ENCODE results near the gene RNF25. TPM values are rescaled to one million over a fixed set of nuclear protein-coding genes. Genes with fewer than 3 reads are reported as not detected.

RNF25 gene, protein sequence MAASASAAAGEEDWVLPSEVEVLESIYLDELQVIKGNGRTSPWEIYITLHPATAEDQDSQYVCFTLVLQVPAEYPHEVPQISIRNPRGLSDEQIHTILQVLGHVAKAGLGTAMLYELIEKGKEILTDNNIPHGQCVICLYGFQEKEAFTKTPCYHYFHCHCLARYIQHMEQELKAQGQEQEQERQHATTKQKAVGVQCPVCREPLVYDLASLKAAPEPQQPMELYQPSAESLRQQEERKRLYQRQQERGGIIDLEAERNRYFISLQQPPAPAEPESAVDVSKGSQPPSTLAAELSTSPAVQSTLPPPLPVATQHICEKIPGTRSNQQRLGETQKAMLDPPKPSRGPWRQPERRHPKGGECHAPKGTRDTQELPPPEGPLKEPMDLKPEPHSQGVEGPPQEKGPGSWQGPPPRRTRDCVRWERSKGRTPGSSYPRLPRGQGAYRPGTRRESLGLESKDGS
- polyA plus RNA-seq (ENCODE audit: insufficient read length in 10 of 10), result 10 to 100 TPM; 20.8 to 31.6 (median 26.5) TPM
- long read RNA-seq, donor 1, partial matches to known transcripts, result 6 of 10 reads
- long read RNA-seq, donor 1, other reads (novel, unspliced or antisense), result 0 of 10 reads
- long read RNA-seq, donor 2, partial matches to known transcripts, result 0 of 2 reads
- long read RNA-seq, donor 2, other reads (novel, unspliced or antisense), result 0 of 2 reads
- long read RNA-seq, donor 3, result 0 reads
- long read RNA-seq, donor 4, partial matches to known transcripts, result 5 of 9 reads
- long read RNA-seq, donor 4, other reads (novel, unspliced or antisense), result 0 of 9 reads
- long read RNA-seq, donor 5, transcript RNF25-201 (10 exons, 1,914 nt), result major isoform, 9 of 10 reads
- long read RNA-seq, donor 5, partial matches to known transcripts, result 0 of 10 reads
- long read RNA-seq, donor 5, other reads (novel, unspliced or antisense), result 0 of 10 reads
- long read RNA-seq, donor 6, partial matches to known transcripts, result 0 of 1 reads
- long read RNA-seq, donor 6, other reads (novel, unspliced or antisense), result 0 of 1 reads
- long read RNA-seq, donor 7, transcript RNF25-201 (10 exons, 1,914 nt), result major isoform, 7 of 13 reads
- long read RNA-seq, donor 7, partial matches to known transcripts, result 6 of 13 reads
- long read RNA-seq, donor 7, other reads (novel, unspliced or antisense), result 0 of 13 reads
- long read RNA-seq, donor 8, partial matches to known transcripts, result 0 of 4 reads
- long read RNA-seq, donor 8, other reads (novel, unspliced or antisense), result 0 of 4 reads
- long read RNA-seq, donor 9, partial matches to known transcripts, result 0 of 1 reads
- long read RNA-seq, donor 9, other reads (novel, unspliced or antisense), result 0 of 1 reads

DNA sequence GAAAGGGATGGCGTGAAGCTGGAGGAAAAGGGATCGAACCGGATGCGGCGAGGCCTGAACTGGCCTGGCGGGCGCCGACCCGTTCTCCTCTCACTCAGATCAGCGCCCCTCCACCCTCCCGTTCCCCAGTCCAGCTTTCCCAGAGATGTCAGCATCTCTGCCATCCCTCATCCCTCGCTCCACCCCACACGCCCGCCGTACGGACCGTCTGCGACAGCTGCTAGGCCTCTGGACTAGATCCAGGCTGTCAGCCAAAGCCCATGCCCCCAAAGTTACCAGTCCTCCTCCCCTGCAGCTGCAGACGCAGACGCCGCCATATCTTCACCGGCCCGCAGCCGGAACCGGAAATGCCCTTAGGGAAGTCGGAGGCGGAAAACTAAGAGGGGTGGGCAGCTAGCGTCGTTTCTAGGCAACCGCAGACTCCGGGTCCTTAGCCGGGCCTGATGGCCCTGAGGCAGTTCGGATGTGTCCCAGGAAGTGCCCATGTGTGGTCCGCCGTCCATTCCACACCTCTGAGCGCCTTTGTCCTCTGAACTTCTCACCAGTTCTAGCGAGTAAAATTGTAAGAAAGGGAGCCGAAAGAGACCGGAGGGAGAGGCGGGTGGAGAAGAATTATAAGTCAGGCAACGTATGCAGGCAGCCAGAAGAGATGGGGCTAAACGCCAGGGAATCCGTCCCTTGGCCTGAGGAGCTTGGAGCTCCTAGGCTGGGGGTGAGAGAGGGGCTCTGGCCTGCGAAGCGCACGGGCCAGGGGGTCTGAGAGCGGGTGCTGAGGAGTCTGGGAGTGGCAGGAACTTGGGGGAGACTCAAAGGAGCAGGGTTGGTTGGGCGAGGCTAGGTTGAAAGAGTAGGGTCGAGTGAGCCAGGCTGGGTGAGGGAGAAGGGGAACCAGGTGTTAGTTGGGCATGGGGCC is at the start of gene RNF25, which contains the start of gene STK36:
Gene RNF25, minus strand, starts transcription at position 349 of the 913 bp plus-strand sequence. Its CDS starts 32 bp downstream, at position 317.
Gene STK36, plus strand, starts transcription at position 433 of the 913 bp plus-strand sequence. CDS start 744 bp downstream, outside the sequence.
- DNase-seq, result peak; percentile 89 to 96 (median 91)

GRCh38 chr2:218721488-218721887 is 49.7 kb upstream of the RNF25 start:
- DNase-seq, result no peak

GRCh38 chr2:218720048-218721041 is 48.5 kb upstream of the RNF25 start:
- no peak for DNase-seq

DNA sequence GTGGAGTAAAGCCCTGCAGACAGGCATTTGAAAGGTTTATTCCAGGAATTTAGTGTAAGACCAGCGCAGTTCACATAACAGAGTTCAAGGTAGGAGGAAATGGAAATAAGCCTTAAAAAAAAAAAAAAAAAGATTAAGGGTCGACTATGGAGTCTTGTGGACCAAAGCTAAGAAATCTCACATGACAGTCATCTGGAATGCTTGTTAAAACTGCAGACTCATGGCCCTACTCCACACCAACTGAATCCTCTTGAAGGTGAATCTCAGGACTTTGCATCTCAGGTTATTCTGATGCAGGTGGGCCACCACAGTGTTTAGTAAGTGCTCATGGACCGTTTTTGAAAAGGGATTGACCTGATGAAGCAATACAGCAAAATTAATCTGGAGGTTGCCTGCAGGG is 47.7 kb upstream of the RNF25 start:
- no peak for DNase-seq

DNA sequence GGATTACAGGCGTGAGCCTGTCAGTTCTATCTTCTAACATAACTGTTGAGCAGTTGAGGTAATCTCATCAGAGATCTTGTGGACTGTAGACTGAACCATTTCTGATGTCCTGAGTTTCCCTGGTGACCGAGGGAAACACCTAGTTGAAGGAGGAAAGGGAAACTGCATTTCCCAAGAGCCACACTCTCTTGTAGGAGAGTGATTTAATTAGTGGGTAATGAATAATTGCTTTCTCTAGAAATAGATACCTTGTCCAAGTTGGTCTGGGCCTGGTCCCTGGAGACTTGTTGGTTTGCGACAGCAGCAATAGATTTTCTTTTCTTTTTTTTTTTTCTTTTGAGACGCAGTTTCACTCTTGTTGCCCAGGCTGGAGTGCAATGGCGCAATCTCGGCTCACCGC is 46.3 kb upstream of the RNF25 start:
- DNase-seq, result no peak

DNA sequence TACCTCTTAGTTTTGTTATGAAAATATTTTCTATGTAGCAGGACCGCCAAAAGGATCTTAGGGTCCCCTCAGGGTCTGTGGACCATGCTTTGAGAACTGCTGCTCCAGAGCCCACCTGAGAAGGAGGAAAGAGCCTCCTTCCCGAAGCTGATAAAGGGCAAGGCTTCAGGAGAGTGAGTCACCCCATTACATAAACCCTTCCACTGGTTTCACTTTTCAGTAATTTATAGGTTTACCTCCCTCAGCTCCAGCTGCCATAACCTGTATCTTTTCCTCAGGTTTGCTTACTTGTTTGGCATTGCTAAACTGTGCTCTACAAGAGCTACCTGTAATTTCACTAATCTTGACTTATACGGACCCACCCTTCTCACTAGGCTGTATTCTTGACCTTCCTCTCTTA is 45.5 kb upstream of the RNF25 start:
- DNase-seq, result no peak

DNA sequence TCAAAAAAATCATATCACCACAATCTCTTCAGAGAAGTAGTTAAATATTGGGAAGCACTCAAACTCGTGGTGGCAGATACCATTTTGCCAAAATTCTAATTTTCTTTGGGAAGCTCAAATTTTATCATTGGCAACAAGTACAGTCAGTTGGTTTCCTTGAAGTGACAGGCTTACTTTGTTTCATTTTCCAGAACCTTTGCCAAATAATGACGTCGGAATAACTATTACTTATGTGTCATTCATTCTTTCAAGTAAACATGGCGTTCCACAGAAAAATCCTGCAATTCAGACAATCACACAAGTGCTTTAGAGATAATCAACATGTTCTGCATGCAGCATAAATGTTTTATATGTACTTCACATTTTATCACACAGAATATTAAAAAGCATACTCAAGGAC is 44.3 kb upstream of the RNF25 start:
- no peak for DNase-seq

DNA sequence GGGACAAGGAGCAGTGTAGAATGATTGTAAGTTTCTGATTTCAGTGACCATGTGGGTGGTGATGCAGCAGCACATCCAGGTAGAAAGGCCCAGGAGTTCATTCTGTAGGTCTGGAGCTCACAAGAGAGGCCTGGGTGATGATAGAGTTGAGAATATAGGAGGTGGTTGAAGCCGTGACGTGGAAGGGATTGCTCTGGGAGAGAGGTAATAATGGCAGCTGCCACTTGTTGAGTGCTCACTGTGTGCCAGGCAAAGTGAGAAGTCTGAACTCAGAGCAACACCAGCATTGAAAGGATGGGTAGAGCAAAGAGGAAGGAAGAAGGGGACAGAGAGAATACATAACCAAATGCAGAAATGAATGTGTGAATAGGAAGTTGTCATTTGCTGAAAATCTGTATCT is 42.1 kb upstream of the RNF25 start:
- DNase-seq, result no peak

GRCh38 chr2:218711550-218711929 is 39.7 kb upstream of the RNF25 start:
- peak in 1 of 3 donors; percentile 28 for DNase-seq

GRCh38 chr2:218710687-218711549 is 39.1 kb upstream of the RNF25 start, which contains the start of gene TTLL4:
Gene TTLL4, plus strand, starts transcription at chr2:218710835. Its CDS starts 26,842 bp downstream, at chr2:218737677.
- DNase-seq, result peak; percentile 97 to 98 (median 98)

DNA sequence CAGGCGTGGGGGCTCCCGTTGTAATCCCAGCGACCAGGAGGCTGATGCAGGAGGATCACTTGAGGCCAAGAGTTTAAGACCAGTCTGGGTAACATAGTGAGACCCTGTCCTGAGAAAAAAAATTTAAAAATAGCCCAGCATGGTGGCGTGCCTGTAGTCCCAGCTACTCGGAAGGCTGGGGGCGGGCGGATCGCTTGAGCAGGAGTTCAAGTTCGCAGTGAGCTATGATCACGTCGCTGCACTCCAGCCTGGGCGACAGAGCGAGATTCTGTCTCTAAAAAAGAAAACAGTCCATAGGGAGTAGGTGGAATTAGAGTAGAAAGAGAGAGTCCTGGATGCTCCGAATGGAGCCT is 38.5 kb upstream of the RNF25 start:
- no peak for DNase-seq

DNA sequence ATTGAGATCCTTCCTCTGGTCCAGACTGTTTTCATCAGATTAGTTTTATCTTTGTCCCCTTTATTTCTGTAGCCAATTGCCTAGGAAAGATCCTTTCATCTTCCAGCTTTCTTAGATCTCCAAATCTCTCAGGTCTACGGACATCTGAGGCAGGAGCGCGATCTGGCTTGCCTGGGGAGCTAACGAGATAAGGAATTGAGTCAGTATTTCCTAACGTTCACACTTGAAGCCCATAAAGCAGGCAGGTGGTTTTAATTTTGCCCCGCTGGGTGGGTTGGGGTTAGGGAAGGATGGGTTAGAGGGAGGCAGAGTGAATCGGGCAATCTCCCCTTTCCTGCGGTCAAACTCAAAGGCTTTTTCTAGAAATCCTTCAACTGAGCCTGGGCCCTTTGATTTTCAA is 38.1 kb upstream of the RNF25 start:
- peak in 1 of 3 donors; percentile 13 for DNase-seq

DNA sequence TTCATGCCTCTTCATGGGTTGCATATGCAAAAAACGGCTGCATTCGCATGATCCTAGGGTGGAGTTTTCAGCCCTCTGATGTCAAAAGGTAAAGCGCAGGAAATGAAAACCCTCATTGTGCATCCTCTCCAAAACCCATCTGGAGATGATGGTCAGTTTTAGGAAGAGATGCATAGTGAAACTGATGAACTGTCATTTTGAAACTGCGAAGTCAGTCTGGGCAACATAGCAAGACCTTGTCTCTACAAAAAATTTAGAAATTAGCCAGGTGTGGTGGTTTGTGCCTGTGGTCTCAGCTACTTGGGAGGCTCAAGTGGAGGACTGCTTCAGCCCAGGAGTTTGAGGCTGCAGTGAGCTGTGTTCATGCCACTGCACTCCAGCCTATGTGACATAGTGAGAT is 36.3 kb upstream of the RNF25 start:
- no peak for DNase-seq

- DNase-seq, result no peak
Observed at GRCh38 chr2:218703341-218703740, 31.5 kb upstream of the RNF25 start.

DNA sequence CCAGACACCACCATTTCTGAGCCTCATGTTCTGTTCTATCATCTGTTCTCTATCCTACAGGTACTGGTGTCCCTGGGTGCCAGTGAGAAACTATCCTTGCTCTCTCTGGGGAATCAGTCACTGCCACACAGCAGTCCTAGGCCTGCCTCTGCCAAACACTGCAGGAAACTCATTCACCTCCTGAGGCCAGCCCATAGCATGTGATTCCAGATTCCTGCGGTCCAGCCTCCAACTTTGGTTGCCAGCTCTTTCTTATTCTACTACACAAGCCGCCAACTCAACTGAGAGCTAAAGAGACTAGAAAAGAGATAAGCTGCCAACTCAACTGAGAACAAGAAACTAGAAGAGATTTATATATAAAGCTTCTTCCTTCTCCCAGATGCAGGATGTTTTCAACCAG is 30.0 kb upstream of the RNF25 start:
- no peak for DNase-seq

DNA sequence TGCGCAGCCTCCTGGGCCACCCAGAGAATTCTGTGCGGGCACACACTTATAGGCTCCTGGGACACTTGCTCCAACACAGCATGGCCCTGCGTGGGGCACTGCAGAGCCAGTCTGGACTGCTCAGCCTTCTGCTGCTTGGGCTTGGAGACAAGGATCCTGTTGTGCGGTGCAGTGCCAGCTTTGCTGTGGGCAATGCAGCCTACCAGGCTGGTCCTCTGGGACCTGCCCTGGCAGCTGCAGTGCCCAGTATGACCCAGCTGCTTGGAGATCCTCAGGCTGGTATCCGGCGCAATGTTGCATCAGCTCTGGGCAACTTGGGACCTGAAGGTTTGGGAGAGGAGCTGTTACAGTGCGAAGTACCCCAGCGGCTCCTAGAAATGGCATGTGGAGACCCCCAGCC is 27.1 kb upstream of the RNF25 start:
- DNase-seq, result no peak

- DNase-seq, result no peak
Observed at GRCh38 chr2:218694405-218695145, 22.8 kb upstream of the RNF25 start.

DNA sequence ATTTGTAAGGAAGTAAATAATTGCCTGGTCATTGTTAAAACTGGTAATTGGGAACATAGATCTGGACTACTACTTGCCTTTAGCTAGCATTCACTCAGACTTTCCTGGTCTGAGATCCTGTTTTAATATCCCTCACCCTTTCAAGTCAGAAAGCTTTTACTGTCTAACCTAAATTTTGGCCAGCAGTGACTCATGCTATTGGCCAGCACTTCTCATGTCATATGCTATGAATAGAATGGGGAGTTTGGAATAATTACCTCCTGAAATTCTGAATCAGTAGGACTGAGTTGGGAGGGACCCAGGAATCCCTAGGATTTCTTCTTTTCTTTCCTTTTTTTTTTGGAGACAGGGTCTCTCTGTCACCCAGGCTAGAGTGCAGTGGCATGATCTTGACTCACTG is 19.4 kb upstream of the RNF25 start:
- DNase-seq, result peak in 2 of 3 donors; percentile 29 to 44
